GM19395 (cell line): ENCODE measurements around the gene FIS1.
"Not testable (repeated sequence)": the region's sequence is repeated elsewhere in the genome, so short reads cannot be mapped to it uniquely, and the experiment has no call there.

Experiments used
- ATAC-seq: cut with Tn5 transposase; IDR thresholded peaks from one replicate; pipeline ENCODE4 v1.9.1; 2021; ENCODE audit warnings: mild to moderate bottlenecking, moderate library complexity; ENCODE audit not compliant: unreplicated experiment

The FIS1 gene

GRCh38 chr7:101206665-101207042 lies 38.2 kb downstream of the FIS1 start:
- no peak for ATAC-seq

GRCh38 chr7:101205901-101206664 lies 38.8 kb downstream of the FIS1 start:
- no peak for ATAC-seq

GRCh38 chr7:101203740-101204738 lies 40.8 kb downstream of the FIS1 start:
- not testable (repeated sequence) for ATAC-seq

- ATAC-seq: no peak
These were observed 42.3 kb downstream of the FIS1 start for GRCh38 chr7:101202603-101202918.

GRCh38 chr7:101201695-101202602 lies 42.9 kb downstream of the FIS1 start:
- no peak for ATAC-seq

- ATAC-seq: no peak
These were observed 43.9 kb downstream of the FIS1 start, which contains the start of gene MOGAT3 for GRCh38 chr7:101200862-101201599. Gene MOGAT3, minus strand, starts transcription at chr7:101201036. Its CDS starts 182 bp downstream, at chr7:101200854.

GRCh38 chr7:101200504-101200861 lies 44.4 kb downstream of the FIS1 start:
- ATAC-seq: no peak

- not testable (repeated sequence) for ATAC-seq
These were observed 45.4 kb downstream of the FIS1 start for GRCh38 chr7:101199522-101199921.

GRCh38 chr7:101198476-101198875 lies 46.4 kb downstream of the FIS1 start:
- no peak for ATAC-seq

GRCh38 chr7:101197991-101198390 lies 46.9 kb downstream of the FIS1 start:
- no peak for ATAC-seq

GRCh38 chr7:101195884-101196283 lies 49.0 kb downstream of the FIS1 start:
- ATAC-seq: no peak
